DOHH2 (cell line): ENCODE results near the gene EIF3J.
A peak's percentile ranks its signal among the peaks of the same experiment; 100 is the strongest.
"Not testable (repeated sequence)": the region's sequence is repeated elsewhere in the genome, so short reads cannot be mapped to it uniquely, and the experiment has no call there.

ENCODE experiments used
- H3F3A ChIP-seq: fragments of 200-600 bp; sonication (generic), shearing (Covaris generic); 2 replicates; pipeline ENCODE4 v1.6.0; 2016; ENCODE audit warnings: antibody characterized with exemption, mild to moderate bottlenecking; ENCODE audit not compliant: control insufficient read depth, insufficient read depth
- H3K27ac ChIP-seq: fragments of 200-600 bp; sonication (generic); 2 replicates; pipeline ENCODE4 v1.5.1; 2014; ENCODE audit warnings: low read depth, mild to moderate bottlenecking, low read length, moderate library complexity
- H3K27me3 ChIP-seq: fragments of 200-600 bp; sonication (generic); 2 replicates; pipeline ENCODE4 v1.6.1; 2014; ENCODE audit warnings: mild to moderate bottlenecking, low read length, mixed read lengths; ENCODE audit not compliant: control insufficient read depth
- H3K36me3 ChIP-seq: fragments of 200-600 bp; sonication (generic); 2 replicates; pipeline ENCODE4 v1.6.1; 2014; ENCODE audit warnings: mild to moderate bottlenecking, low read length, moderate library complexity, mixed read lengths; ENCODE audit not compliant: control insufficient read depth
- H3K4me1 ChIP-seq: fragments of 200-600 bp; sonication (generic); 2 replicates; pipeline ENCODE4 v1.6.1; 2014; ENCODE audit warnings: mild to moderate bottlenecking, low read length, mixed read lengths; ENCODE audit not compliant: control insufficient read depth
- H3K4me2 ChIP-seq: fragments of 200-600 bp; sonication (generic); 2 replicates; pipeline ENCODE4 v1.6.0; 2014; ENCODE audit warnings: mild to moderate bottlenecking, low read length, moderate library complexity
- H3K4me3 ChIP-seq: fragments of 200-600 bp; sonication (generic); 2 replicates; pipeline ENCODE4 v1.5.1; 2014; ENCODE audit warnings: mild to moderate bottlenecking, low read length, mixed read lengths
- H3K79me2 ChIP-seq: fragments of 200-600 bp; sonication (generic); 2 replicates; pipeline ENCODE4 v1.6.1; 2014; ENCODE audit warnings: mild to moderate bottlenecking, low read length, mixed read lengths; ENCODE audit not compliant: control insufficient read depth
- H3K9me2 ChIP-seq: fragments of 200-600 bp; sonication (generic); replicated peaks from 2 replicates; pipeline ENCODE4 v1.6.1; 2014; ENCODE audit warnings: mild to moderate bottlenecking, low read length, mixed read lengths; ENCODE audit not compliant: control insufficient read depth
- H3K9me3 ChIP-seq: fragments of 200-600 bp; sonication (generic); 2 replicates; pipeline ENCODE4 v1.6.1; 2014; ENCODE audit warnings: antibody characterized with exemption, low read length, mixed read lengths; ENCODE audit not compliant: control insufficient read depth, insufficient read depth
- H4K20me1 ChIP-seq: fragments of 200-600 bp; sonication (generic); 2 replicates; pipeline ENCODE4 v1.6.0; 2014; ENCODE audit warnings: low read depth, mild to moderate bottlenecking, antibody characterized with exemption, low read length, moderate library complexity; ENCODE audit not compliant: control insufficient read depth, insufficient read depth
- EZH2phosphoT487 ChIP-seq: fragments of 200-600 bp; sonication (generic); IDR thresholded peaks from 2 replicates; pipeline ENCODE4 v1.6.1; 2017; ENCODE audit warnings: borderline replicate concordance, mild to moderate bottlenecking, antibody characterized with exemption, low read length, moderate library complexity, mixed read lengths
- TF ChIP-seq, protein P1 (sequence below): fragments of 200-600 bp; sonication (generic); IDR thresholded peaks from one replicate; pipeline ENCODE4 v1.5.1; 2014; ENCODE audit warnings: antibody characterized with exemption, mild to moderate bottlenecking, low read depth, low read length; ENCODE audit not compliant: poor library complexity, severe bottlenecking

EIF3J gene

GRCh38 chr15:44550256-44550655 is 13.3 kb downstream of the EIF3J start:
- Histone ChIP-seq H3K27ac (no peak overlapping the region), H3K4me3 (no peak overlapping the region), H3K4me2 (peak overlapping the region; percentile 17), H4K20me1 (no peaks in the 10 kb centered on the region; the same call in 1 of the 2 replicates), H3K9me2 (no peaks in the 10 kb centered on the region), H3K36me3 (peaks cover 72% of the 10 kb centered on the region), H3K9me3 (no peaks in the 10 kb centered on the region), H3K4me1 (peaks cover 28% of the 10 kb centered on the region), H3F3A (peaks cover 24% of the 10 kb centered on the region), H3K27me3 (no peaks in the 10 kb centered on the region), H3K79me2 (peaks cover 71% of the 10 kb centered on the region)
- TF ChIP-seq, protein P1, sequence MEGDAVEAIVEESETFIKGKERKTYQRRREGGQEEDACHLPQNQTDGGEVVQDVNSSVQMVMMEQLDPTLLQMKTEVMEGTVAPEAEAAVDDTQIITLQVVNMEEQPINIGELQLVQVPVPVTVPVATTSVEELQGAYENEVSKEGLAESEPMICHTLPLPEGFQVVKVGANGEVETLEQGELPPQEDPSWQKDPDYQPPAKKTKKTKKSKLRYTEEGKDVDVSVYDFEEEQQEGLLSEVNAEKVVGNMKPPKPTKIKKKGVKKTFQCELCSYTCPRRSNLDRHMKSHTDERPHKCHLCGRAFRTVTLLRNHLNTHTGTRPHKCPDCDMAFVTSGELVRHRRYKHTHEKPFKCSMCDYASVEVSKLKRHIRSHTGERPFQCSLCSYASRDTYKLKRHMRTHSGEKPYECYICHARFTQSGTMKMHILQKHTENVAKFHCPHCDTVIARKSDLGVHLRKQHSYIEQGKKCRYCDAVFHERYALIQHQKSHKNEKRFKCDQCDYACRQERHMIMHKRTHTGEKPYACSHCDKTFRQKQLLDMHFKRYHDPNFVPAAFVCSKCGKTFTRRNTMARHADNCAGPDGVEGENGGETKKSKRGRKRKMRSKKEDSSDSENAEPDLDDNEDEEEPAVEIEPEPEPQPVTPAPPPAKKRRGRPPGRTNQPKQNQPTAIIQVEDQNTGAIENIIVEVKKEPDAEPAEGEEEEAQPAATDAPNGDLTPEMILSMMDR, result peak; percentile 59
- no peak for TF ChIP-seq EZH2phosphoT487

- Histone ChIP-seq H3K9me3 (no peaks in the 10 kb centered on the region), H3K27ac (no peak overlapping the region), H3K4me2 (peak overlapping the region; percentile 17; the same call in 1 of the 2 replicates), H3K27me3 (no peaks in the 10 kb centered on the region), H4K20me1 (no peaks in the 10 kb centered on the region; the same call in 1 of the 2 replicates), H3K4me3 (no peak overlapping the region), H3K9me2 (no peaks in the 10 kb centered on the region), H3K36me3 (peaks cover 77% of the 10 kb centered on the region), H3K4me1 (peaks cover 25% of the 10 kb centered on the region), H3F3A (peaks cover 22% of the 10 kb centered on the region), H3K79me2 (peaks cover 66% of the 10 kb centered on the region)
- TF ChIP-seq EZH2phosphoT487, result no peak
- TF ChIP-seq, protein P1, result no peak
These were observed 13.8 kb downstream of the EIF3J start for GRCh38 chr15:44550734-44551133.

- H3K27ac ChIP-seq, result no peak overlapping the region
- H3K4me2 ChIP-seq, result no peak overlapping the region
- no peaks in the 10 kb centered on the region; the same call in 1 of the 2 replicates for H4K20me1 ChIP-seq
- H3K79me2 ChIP-seq, result peaks cover 25% of the 10 kb centered on the region
- H3F3A ChIP-seq, result peaks cover 11% of the 10 kb centered on the region
- peaks cover 19% of the 10 kb centered on the region for H3K4me1 ChIP-seq
- H3K27me3 ChIP-seq, result no peaks in the 10 kb centered on the region
- H3K4me3 ChIP-seq, result no peak overlapping the region
- H3K9me2 ChIP-seq, result no peaks in the 10 kb centered on the region
- peaks cover 89% of the 10 kb centered on the region for H3K36me3 ChIP-seq
- no peak for TF ChIP-seq EZH2phosphoT487
- TF ChIP-seq, protein P1, result no peak
- no peaks in the 10 kb centered on the region for H3K9me3 ChIP-seq
These were observed 18.2 kb downstream of the EIF3J start for GRCh38 chr15:44554934-44555723.

DNA sequence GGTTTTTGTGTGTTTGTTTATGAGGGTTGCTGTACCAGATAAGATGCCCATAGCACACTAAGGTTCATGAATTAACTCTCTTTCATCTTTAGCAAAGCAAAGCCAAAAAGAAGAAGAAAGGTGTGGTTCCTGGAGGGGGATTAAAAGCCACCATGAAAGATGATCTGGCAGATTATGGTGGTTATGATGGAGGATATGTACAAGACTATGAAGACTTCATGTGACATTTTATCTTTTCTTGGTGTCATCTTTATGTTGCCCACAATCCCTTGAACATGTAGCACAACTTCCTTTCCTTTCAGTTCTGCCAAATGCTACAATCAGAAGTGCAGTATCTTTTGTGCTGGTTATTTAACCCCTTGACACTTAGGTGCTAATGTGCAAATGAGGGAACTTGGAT is 24.0 kb downstream of the EIF3J start:
- H3K4me3 ChIP-seq, H3K4me1 ChIP-seq, H3K9me3 ChIP-seq, H4K20me1 ChIP-seq, H3K9me2 ChIP-seq, H3K4me2 ChIP-seq, H3K27me3 ChIP-seq, H3F3A ChIP-seq, H3K27ac ChIP-seq, H3K79me2 ChIP-seq: not testable (repeated sequence)
- H3K36me3 ChIP-seq, result peaks cover 94% of the 10 kb centered on the region
